Common myeloid progenitor, CD34-positive (primary cell): ENCODE measurements around the gene APOA4.

Experiments used
- CTCF ChIA-PET: fragments of 350-600 bp; sonication (Branson Sonifier 250); formaldehyde crosslinking; loops from one replicate; lab custom pipeline; 2021; ENCODE audit warnings: antibody characterized with exemption; lab: Charles Lee
- POLR2A ChIA-PET: fragments of 350-600 bp; sonication (Branson Sonifier 250); formaldehyde crosslinking; loops from one replicate; lab custom pipeline; 2021; ENCODE audit warnings: antibody characterized with exemption; lab: Charles Lee
- DNase-seq, 3 donors: peaks; one replicate each; pipeline versions ENCODE4 v3.0.0 to v3.0.0-alpha.2; 2013
- H3K27ac ChIP-seq, 2 experiments: 1 replicate in 1 of 2; 2 replicates in 1 of 2; pipeline ENCODE4 v1.7.0; 2013; ENCODE audit warnings: inconsistent platforms in 2 of 2, low read length in 2 of 2, mild to moderate bottlenecking in 2 of 2, low read depth in 1 of 2, moderate library complexity in 1 of 2; ENCODE audit not compliant: severe bottlenecking in 2 of 2, insufficient read depth in 1 of 2, poor library complexity in 1 of 2
- H3K27me3 ChIP-seq, 5 experiments: replicated peaks in 2 of 5; 1 replicate in 3 of 5; 2 replicates in 2 of 5; pipeline versions ENCODE4 v1.6.1 to v1.7.0; 2013; ENCODE audit warnings: low read length in 4 of 5, mild to moderate bottlenecking in 2 of 5, moderate library complexity in 2 of 5, inconsistent platforms in 1 of 5; ENCODE audit not compliant: insufficient read depth in 5 of 5, control insufficient read depth in 4 of 5
- H3K36me3 ChIP-seq, 4 experiments: 1 replicate in 2 of 4; 2 replicates in 2 of 4; pipeline versions ENCODE4 v1.6.1 to v1.7.0; 2013; ENCODE audit warnings: low read length in 3 of 4, control low read depth in 1 of 4, mild to moderate bottlenecking in 1 of 4; ENCODE audit not compliant: control insufficient read depth in 4 of 4, insufficient read depth in 4 of 4
- H3K4me1 ChIP-seq, 4 experiments: 1 replicate in 3 of 4; 2 replicates in 1 of 4; pipeline versions ENCODE4 v1.6.1 to v1.7.1; 2013; ENCODE audit warnings: low read length in 3 of 4, mild to moderate bottlenecking in 3 of 4, control low read depth in 1 of 4, inconsistent platforms in 1 of 4, moderate library complexity in 1 of 4; ENCODE audit not compliant: control insufficient read depth in 4 of 4, insufficient read depth in 4 of 4; ENCODE audit errors: control extremely low read depth in 1 of 4
- H3K4me3 ChIP-seq, 7 experiments: 1 replicate in 4 of 7; 2 replicates in 3 of 7; pipeline versions ENCODE4 v1.5.1 to v1.7.0; 2013; ENCODE audit warnings: mild to moderate bottlenecking in 7 of 7, low read length in 6 of 7, moderate library complexity in 6 of 7, inconsistent platforms in 2 of 7, low read depth in 2 of 7, control low read depth in 1 of 7; ENCODE audit not compliant: insufficient read depth in 4 of 7, control insufficient read depth in 1 of 7; ENCODE audit errors: extremely low read depth in 1 of 7
- H3K9me3 ChIP-seq, 5 experiments: 1 replicate in 4 of 5; 2 replicates in 1 of 5; pipeline versions ENCODE4 v1.6.1 to v1.7.1; 2013; ENCODE audit warnings: low read length in 4 of 5, mild to moderate bottlenecking in 2 of 5, inconsistent platforms in 1 of 5, low read depth in 1 of 5, moderate library complexity in 1 of 5; ENCODE audit not compliant: control insufficient read depth in 4 of 5, insufficient read depth in 2 of 5; ENCODE audit errors: control extremely low read depth in 1 of 5
- WGBS: methylation state at CpG from one replicate; pipeline ENCODE4 v1.1.5; 2013; ENCODE audit not compliant: insufficient coverage; 5-methylcytosine and 5-hydroxymethylcytosine counted together

APOA4 gene

DNA sequence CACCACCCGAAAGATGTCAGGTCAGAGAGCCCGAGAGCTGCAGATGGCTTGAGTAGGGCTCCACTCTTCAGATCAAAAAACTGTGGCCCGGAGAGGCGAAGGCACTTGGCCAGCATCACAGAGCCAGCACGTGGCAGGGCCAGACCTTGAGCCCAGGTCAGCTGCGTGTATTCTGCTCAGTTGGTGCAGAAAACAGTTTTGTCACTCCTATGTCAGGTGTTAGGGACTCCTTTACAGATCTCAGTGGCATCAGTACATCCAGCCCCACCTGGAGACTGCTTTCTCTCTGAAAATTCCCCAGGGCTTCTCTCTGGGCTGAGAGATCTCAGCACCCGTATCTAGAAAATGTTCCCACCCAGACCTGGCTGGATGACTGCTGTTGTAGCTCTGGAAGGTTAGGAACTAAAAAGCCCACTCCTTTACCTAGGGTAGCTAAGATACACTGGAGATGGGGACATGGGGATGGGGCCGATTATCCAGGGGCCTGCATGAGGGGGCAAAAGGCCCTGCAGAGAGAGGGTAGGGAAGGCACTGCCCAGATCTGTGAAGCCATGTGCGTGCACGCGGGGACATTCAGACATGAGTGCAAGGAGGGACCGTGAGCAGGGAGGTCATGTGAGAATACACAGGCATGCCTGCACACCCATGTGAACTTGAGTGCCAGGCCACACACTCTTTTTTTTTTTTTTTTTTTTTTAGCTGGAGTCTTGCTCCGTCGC is 10.9 kb upstream of the APOA4 start:
- no peak for DNase-seq
- Histone ChIP-seq H3K27ac (no peak overlapping the region), H3K9me3 (no peaks in the 10 kb centered on the region), H3K4me1 (peaks cover 0 to 24% (median 20%) of the 10 kb centered on the region in 4 experiments), H3K36me3 (no peaks in the 10 kb centered on the region), H3K27me3 (no peaks in the 10 kb centered on the region), H3K4me3 (no peak overlapping the region)
- 94% methylated on average over 9 of the region's 14 CpGs for WGBS
- CTCF ChIA-PET = interaction anchor here (0.7 to 7.0 kb wide), 7 partner anchors 12 to 272 kb away, joined by 3 to 109 read pairs (median 6); partner anchors contain the start of genes APOA5 and ZPR1
- POLR2A ChIA-PET = no interaction called here

DNA sequence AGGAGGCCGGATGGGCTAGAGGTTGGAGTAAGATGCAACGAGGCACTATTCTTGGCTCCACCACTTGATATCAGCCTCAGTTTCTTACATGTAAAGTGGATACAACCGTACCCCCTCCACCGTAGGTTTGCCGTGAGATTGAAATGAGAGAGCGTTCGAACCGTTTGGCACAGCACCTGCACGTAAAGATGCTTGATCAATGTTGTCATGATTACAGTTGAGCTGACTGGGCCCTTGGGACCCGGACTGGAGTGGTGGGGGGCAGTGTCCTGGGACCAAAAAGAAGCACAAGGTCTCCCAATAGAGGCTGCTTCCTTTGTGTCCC is 10.3 kb upstream of the APOA4 start:
- Histone ChIP-seq H3K27ac (no peak overlapping the region), H3K36me3 (no peaks in the 10 kb centered on the region), H3K4me3 (no peak overlapping the region), H3K4me1 (peaks cover 0 to 24% (median 21%) of the 10 kb centered on the region in 4 experiments), H3K9me3 (no peaks in the 10 kb centered on the region), H3K27me3 (no peaks in the 10 kb centered on the region)
- 97% methylated on average over 9 of the region's 10 CpGs for WGBS
- CTCF ChIA-PET = interaction anchor here (0.7 to 7.0 kb wide), 6 partner anchors 16 to 273 kb away, joined by 3 to 109 read pairs (median 4); partner anchors contain the start of genes APOA5 and ZPR1
- POLR2A ChIA-PET = no interaction called here
- no peak for DNase-seq

- 100% methylated on average over 9 of the region's 13 CpGs for WGBS
- no peaks in the 10 kb centered on the region for H3K9me3 ChIP-seq
- CTCF ChIA-PET = interaction anchor here (1.0 to 7.0 kb wide), 5 partner anchors 16 to 47 kb away, joined by 3 to 109 read pairs (median 6); partner anchors contain the start of genes APOA5 and ZPR1
- peaks cover 0 to 24% (median 21%) of the 10 kb centered on the region in 4 experiments for H3K4me1 ChIP-seq
- POLR2A ChIA-PET = no interaction called here
- DNase-seq = no peak
- no peaks in the 10 kb centered on the region for H3K36me3 ChIP-seq
- no peaks in the 10 kb centered on the region for H3K27me3 ChIP-seq
- no peak overlapping the region for H3K27ac ChIP-seq
- H3K4me3 ChIP-seq = no peak overlapping the region
Observed at GRCh38 chr11:116832350-116833290, 9.5 kb upstream of the APOA4 start.

- H3K9me3 ChIP-seq = no peaks in the 10 kb centered on the region
- H3K4me1 ChIP-seq = peaks cover 0 to 24% (median 21%) of the 10 kb centered on the region in 4 experiments
- H3K27me3 ChIP-seq = no peaks in the 10 kb centered on the region
- ChIA-PET CTCF (interaction anchor here (1.2 to 7.0 kb wide), 3 partner anchors 20 to 41 kb away, joined by 3 to 109 read pairs (median 6); partner anchors contain the start of genes APOA5 and ZPR1), POLR2A (no interaction called here)
- H3K4me3 ChIP-seq = no peak overlapping the region
- no peak overlapping the region for H3K27ac ChIP-seq
- no peak for DNase-seq
- WGBS = 96% methylated on average over 7 of the region's 7 CpGs
- H3K36me3 ChIP-seq = no peaks in the 10 kb centered on the region
Observed at GRCh38 chr11:116831790-116832349, 8.8 kb upstream of the APOA4 start.

DNA sequence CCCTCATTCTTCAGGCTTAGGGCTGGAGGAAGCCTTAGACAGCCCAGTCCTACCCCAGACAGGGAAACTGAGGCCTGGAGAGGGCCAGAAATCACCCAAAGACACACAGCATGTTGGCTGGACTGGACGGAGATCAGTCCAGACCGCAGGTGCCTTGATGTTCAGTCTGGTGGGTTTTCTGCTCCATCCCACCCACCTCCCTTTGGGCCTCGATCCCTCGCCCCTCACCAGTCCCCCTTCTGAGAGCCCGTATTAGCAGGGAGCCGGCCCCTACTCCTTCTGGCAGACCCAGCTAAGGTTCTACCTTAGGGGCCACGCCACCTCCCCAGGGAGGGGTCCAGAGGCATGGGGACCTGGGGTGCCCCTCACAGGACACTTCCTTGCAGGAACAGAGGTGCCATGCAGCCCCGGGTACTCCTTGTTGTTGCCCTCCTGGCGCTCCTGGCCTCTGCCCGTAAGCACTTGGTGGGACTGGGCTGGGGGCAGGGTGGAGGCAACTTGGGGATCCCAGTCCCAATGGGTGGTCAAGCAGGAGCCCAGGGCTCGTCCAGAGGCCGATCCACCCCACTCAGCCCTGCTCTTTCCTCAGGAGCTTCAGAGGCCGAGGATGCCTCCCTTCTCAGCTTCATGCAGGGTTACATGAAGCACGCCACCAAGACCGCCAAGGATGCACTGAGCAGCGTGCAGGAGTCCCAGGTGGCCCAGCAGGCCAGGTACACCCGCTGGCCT is 7.2 kb upstream of the APOA4 start:
- no peaks in the 10 kb centered on the region for H3K9me3 ChIP-seq
- no peaks in the 10 kb centered on the region for H3K27me3 ChIP-seq
- H3K27ac ChIP-seq = no peak overlapping the region
- H3K4me3 ChIP-seq = no peak overlapping the region
- no peaks in the 10 kb centered on the region for H3K36me3 ChIP-seq
- H3K4me1 ChIP-seq = peaks cover 0 to 13% (median 9%) of the 10 kb centered on the region in 4 experiments
- POLR2A ChIA-PET = interaction anchor here (0.6 to 0.7 kb wide), 2 partner anchors 15 to 390 kb away, joined by 3 to 10 read pairs; no protein-coding TSS in a partner anchor
- WGBS = 95% methylated on average over 10 of the region's 17 CpGs
- CTCF ChIA-PET = interaction anchor here (0.7 to 1.2 kb wide), 2 partner anchors 10 to 21 kb away, joined by 3 read pairs; no protein-coding TSS in a partner anchor
- DNase-seq = no peak

DNA sequence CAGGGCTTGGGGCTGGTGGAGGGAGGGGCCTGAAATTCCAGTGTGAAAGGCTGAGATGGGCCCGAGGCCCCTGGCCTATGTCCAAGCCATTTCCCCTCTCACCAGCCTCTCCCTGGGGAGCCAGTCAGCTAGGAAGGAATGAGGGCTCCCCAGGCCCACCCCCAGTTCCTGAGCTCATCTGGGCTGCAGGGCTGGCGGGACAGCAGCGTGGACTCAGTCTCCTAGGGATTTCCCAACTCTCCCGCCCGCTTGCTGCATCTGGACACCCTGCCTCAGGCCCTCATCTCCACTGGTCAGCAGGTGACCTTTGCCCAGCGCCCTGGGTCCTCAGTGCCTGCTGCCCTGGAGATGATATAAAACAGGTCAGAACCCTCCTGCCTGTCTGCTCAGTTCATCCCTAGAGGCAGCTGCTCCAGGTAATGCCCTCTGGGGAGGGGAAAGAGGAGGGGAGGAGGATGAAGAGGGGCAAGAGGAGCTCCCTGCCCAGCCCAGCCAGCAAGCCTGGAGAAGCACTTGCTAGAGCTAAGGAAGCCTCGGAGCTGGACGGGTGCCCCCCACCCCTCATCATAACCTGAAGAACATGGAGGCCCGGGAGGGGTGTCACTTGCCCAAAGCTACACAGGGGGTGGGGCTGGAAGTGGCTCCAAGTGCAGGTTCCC is 6.5 kb upstream of the APOA4 start, which contains the start of gene APOC3:
Gene APOC3, plus strand, starts transcription at position 383 of the 659 bp plus-strand sequence. CDS start 676 bp downstream, outside the sequence.
- 94% methylated on average over 5 of the region's 9 CpGs for WGBS
- Histone ChIP-seq H3K27ac (no peak within 1 kb of the TSS), H3K4me1 (peaks cover 0 to 6% (median 2%) of the 10 kb centered on the region in 4 experiments), H3K27me3 (no peaks in the 10 kb centered on the region), H3K36me3 (no peaks in the 10 kb centered on the region), H3K9me3 (no peaks in the 10 kb centered on the region), H3K4me3 (no peak within 1 kb of the TSS)
- CTCF ChIA-PET = interaction anchor here (0.7 to 1.1 kb wide), 2 partner anchors 9 to 40 kb away, joined by 3 read pairs; no protein-coding TSS in a partner anchor
- no peak for DNase-seq
- POLR2A ChIA-PET = interaction anchor here (0.7 kb wide), 1 partner anchor 391 kb away, joined by 3 read pairs; no protein-coding TSS in a partner anchor
